B cell (primary cell): ENCODE data around the gene LSM7.

Experiments used
- EZH2 ChIP-seq: IDR thresholded peaks from 2 replicates; pipeline ENCODE4 v1.6.1; 2012; ENCODE audit warnings: borderline replicate concordance, low read depth, mild to moderate bottlenecking, moderate library complexity, low read length; ENCODE audit not compliant: insufficient read depth, poor library complexity, severe bottlenecking
- TF ChIP-seq, protein P1 (sequence below): fragments of 200-600 bp; IDR thresholded peaks from one replicate; pipeline ENCODE4 v1.8.0; 2022; ENCODE audit warnings: antibody characterized with exemption, mild to moderate bottlenecking

DNA sequence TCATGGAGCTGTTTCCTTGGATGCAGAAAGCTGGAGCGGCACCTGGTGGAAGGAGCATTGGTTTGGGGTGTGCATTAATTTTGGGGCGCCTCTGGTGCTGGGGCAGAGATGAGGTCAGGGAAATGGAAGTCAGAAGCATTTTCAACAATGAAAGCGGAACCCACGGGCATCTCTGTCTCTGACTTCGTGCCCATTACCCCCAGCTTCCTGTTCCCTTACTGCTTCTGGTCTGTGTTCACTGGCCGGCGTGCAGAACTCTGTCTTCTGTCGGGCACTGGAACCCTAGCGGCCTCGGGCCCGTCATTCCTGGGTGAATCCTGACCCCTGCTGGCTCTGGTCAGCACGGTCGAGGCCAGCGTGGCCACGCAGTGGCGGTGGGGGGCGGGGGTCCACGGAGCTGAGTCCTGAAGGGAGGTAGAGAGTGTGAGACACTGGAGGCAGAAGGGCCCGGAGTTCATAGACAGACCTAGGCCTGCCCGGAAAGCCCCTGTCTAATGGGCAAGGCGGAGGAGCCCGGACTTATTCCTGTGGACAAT lies 12.5 kb downstream of the LSM7 start:
- TF ChIP-seq, protein P1, sequence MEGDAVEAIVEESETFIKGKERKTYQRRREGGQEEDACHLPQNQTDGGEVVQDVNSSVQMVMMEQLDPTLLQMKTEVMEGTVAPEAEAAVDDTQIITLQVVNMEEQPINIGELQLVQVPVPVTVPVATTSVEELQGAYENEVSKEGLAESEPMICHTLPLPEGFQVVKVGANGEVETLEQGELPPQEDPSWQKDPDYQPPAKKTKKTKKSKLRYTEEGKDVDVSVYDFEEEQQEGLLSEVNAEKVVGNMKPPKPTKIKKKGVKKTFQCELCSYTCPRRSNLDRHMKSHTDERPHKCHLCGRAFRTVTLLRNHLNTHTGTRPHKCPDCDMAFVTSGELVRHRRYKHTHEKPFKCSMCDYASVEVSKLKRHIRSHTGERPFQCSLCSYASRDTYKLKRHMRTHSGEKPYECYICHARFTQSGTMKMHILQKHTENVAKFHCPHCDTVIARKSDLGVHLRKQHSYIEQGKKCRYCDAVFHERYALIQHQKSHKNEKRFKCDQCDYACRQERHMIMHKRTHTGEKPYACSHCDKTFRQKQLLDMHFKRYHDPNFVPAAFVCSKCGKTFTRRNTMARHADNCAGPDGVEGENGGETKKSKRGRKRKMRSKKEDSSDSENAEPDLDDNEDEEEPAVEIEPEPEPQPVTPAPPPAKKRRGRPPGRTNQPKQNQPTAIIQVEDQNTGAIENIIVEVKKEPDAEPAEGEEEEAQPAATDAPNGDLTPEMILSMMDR, result no peak
- no peak for TF ChIP-seq EZH2
